Stimulated activated naive CD8-positive, alpha-beta T cell treated with anti-CD3 and anti-CD28 coated beads, Interleukin-15, amount 100 ng/mL, for 72 hours (primary cell): ENCODE results near the gene PHC3.
"Not testable (repeated sequence)": the region's sequence is repeated elsewhere in the genome, so short reads cannot be mapped to it uniquely, and the experiment has no call there.

Source experiments
- ATAC-seq: fragments of 150-1000 bp; cut with Tn5 transposase; 2 replicates; pipeline ENCODE4 v1.10.0; 2021; ENCODE audit warnings: mild to moderate bottlenecking, moderate library complexity
- DNase-seq, 2 donors: peaks; one replicate each; pipeline ENCODE4 v3.0.0; 2021 to 2022
- H3K27ac Mint-ChIP-seq, 2 donors: one replicate each; pipeline ENCODE4 v1.8.0; 2022; ENCODE audit warnings: mild to moderate bottlenecking in 2 of 2, mixed read lengths in 2 of 2, moderate library complexity in 2 of 2
- H3K27me3 Mint-ChIP-seq: one replicate; pipeline ENCODE4 v1.8.0; 2022; ENCODE audit warnings: mixed read lengths
- H3K4me1 Mint-ChIP-seq: one replicate; pipeline ENCODE4 v1.8.0; 2022; ENCODE audit warnings: mild to moderate bottlenecking, mixed read lengths
- H3K4me3 Mint-ChIP-seq, 2 donors: one replicate each; pipeline ENCODE4 v1.8.0; 2022; ENCODE audit warnings: mild to moderate bottlenecking in 2 of 2, mixed read lengths in 2 of 2, moderate library complexity in 1 of 2
- H3K9me3 Mint-ChIP-seq, 2 donors: one replicate each; pipeline ENCODE4 v1.8.0; 2022; ENCODE audit warnings: mixed read lengths in 2 of 2

The PHC3 gene

GRCh38 chr3:170203457-170203856, 21.9 kb upstream of the PHC3 start:
- Mint-ChIP-seq H3K9me3 (no peaks in the 10 kb centered on the region), H3K4me3 (no peak overlapping the region), H3K27me3 (peaks cover 16% of the 10 kb centered on the region), H3K27ac (no peak overlapping the region), H3K4me1 (peaks cover 6% of the 10 kb centered on the region)
- DNase-seq (no peak), ATAC-seq (peak; percentile 43)

DNA sequence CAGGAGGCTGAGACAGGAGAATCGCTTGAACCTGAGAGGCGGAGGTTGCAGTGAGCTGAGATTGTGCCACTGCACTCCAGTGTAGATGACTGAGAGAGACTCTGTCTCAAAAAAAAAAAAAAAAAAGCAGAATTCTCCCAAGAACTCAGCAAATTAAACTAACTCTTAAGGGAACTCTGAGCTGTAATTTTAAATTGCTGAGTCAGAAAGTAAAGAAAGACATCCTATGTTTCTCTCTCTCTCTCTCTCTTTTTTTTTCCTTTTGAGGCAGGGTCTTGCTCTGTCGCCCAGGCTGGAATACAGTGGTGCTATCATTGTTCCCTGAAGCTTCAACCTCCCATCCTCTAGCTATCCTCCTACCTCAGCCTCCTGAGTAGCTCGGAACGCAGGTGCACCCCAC, 20.0 kb upstream of the PHC3 start:
- no peak overlapping the region for H3K27ac Mint-ChIP-seq
- peaks cover 6% of the 10 kb centered on the region for H3K4me1 Mint-ChIP-seq
- H3K4me3 Mint-ChIP-seq: no peak overlapping the region
- no peak for ATAC-seq
- H3K9me3 Mint-ChIP-seq: no peaks in the 10 kb centered on the region
- peaks cover 14% of the 10 kb centered on the region for H3K27me3 Mint-ChIP-seq
- no peak for DNase-seq

DNA sequence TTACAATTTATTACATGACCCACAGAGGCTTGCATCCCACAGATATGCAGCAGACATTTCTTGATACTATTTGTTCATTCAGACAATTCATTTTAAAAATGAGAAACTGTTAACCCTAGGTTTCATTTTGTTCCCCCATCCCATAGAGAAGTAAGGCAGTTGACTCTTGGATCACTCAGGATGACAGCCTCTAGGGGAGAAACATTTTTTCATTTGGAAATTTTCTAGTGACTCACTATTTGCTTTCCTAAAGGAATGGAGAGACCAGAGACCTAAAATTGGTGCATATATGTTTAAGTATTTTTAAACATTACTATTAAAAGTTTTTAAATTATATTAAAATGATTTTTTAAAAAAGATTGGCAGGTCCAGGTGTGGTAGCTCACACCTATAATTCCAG, 19.5 kb upstream of the PHC3 start:
- peaks cover 6% of the 10 kb centered on the region for H3K4me1 Mint-ChIP-seq
- no peaks in the 10 kb centered on the region for H3K9me3 Mint-ChIP-seq
- DNase-seq (no peak), ATAC-seq (no peak)
- peaks cover 9% of the 10 kb centered on the region for H3K27me3 Mint-ChIP-seq
- no peak overlapping the region for H3K27ac Mint-ChIP-seq
- no peak overlapping the region for H3K4me3 Mint-ChIP-seq

DNA sequence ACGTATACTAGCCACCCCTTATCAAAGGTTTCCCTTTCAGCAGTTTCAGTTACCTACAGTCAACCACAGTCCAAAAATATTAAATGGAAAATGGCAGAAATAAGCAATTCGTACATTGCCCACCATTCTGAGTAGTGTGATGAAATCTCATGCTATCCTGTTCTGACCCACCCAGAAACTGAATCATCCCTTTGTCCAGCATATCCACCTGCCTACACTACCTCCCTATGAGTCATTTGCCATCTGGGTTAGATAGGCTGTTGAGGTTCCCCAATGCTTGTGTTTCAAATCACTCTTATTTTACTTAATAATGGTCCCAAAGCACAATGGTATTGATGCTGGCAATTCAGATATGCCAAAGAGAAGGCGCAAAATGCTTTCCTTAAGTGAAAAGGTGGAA, 15.3 kb upstream of the PHC3 start:
- DNase-seq (no peak), ATAC-seq (peak; percentile 61)
- H3K27ac Mint-ChIP-seq: no peak overlapping the region
- peaks cover 8% of the 10 kb centered on the region for H3K27me3 Mint-ChIP-seq
- H3K4me1 Mint-ChIP-seq: peaks cover 6% of the 10 kb centered on the region
- no peak overlapping the region for H3K4me3 Mint-ChIP-seq
- H3K9me3 Mint-ChIP-seq: no peaks in the 10 kb centered on the region

GRCh38 chr3:170195759-170196158, 14.2 kb upstream of the PHC3 start:
- H3K4me1 Mint-ChIP-seq, ATAC-seq, H3K9me3 Mint-ChIP-seq, DNase-seq, H3K27ac Mint-ChIP-seq, H3K27me3 Mint-ChIP-seq, H3K4me3 Mint-ChIP-seq: not testable (repeated sequence)

DNA sequence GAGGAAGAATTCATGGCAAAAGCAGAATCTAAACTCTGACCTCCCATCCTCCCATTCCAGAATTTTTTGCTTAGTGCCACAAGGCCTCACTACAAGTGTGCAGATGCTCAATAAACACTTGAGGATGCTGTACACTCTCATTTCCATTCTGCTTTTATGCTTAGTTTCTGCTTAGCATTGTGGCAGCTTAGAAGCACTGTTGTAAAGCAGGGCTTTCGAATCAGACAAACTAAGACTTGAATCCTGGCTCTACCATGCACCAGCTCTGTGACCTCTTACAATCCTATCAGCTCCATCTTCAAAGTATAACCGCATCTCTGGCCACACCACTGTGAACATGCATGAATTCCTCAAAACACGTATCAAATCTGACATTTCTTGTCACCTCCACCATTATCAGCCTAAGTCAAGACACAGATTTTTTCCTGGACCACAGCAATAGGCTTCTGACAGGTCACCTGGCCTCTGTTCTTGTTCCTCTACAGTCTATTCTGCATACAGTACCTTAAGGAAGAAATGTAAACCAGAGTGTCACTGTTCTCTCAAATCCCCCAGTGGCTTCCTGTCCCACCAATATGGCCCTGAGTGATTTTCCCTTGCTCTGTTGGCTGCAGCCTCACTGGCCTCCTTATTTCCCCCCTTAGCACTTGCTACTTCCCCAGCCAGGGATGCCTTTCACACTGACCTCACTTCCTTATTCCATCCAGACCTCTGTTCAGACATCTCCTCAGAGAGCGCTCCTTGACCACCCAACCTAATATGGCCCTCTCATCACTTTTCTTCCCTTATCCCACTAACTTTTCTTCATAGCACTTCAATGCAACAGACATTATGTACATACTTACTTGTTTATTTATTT, 8.1 kb upstream of the PHC3 start:
- H3K27me3 Mint-ChIP-seq: peaks cover 7% of the 10 kb centered on the region
- peak; percentile 52 for ATAC-seq
- no peak overlapping the region for H3K4me3 Mint-ChIP-seq
- H3K4me1 Mint-ChIP-seq: peaks cover 13% of the 10 kb centered on the region
- DNase-seq: no peak
- H3K9me3 Mint-ChIP-seq: no peaks in the 10 kb centered on the region
- no peak overlapping the region for H3K27ac Mint-ChIP-seq

GRCh38 chr3:170180079-170180907, 1.2 kb downstream of the PHC3 start:
- Mint-ChIP-seq H3K27me3 (no peaks in the 10 kb centered on the region), H3K4me3 (peak overlapping the region; percentile 97 to 98), H3K4me1 (peaks cover 25% of the 10 kb centered on the region), H3K27ac (peak overlapping the region; percentile 100), H3K9me3 (no peaks in the 10 kb centered on the region)
- ATAC-seq (peak; percentile 54), DNase-seq (no peak)

DNA sequence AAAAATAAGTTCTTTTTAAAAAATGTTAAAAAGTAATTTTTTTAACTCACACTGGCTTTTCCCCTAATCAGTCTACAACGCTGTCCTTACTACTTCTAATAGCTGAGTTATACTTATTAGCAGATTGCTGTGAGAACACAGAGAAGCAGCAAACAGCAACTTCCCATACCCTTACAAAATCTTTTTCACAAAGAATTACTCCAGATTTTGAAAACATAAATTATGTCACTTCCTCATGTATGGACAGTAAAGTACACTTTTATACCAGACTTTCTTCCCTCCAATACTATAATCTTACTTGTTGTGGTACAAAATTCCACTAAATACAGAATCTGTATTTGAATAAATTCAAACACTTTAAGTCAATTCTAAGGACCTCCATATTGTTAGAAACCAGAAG, 2.1 kb downstream of the PHC3 start:
- H3K4me3 Mint-ChIP-seq: peak overlapping the region; percentile 97 to 98
- DNase-seq (no peak), ATAC-seq (no peak)
- H3K4me1 Mint-ChIP-seq: peaks cover 28% of the 10 kb centered on the region
- H3K27ac Mint-ChIP-seq: peak overlapping the region; percentile 54 to 83
- H3K9me3 Mint-ChIP-seq: no peaks in the 10 kb centered on the region
- H3K27me3 Mint-ChIP-seq: no peaks in the 10 kb centered on the region

GRCh38 chr3:170178651-170179050, 2.9 kb downstream of the PHC3 start:
- H3K4me3 Mint-ChIP-seq: peak overlapping the region; percentile 67 to 73
- H3K9me3 Mint-ChIP-seq: no peaks in the 10 kb centered on the region
- peak; percentile 39 to 70 for DNase-seq
- H3K27ac Mint-ChIP-seq: peak overlapping the region in 1 of 2 donors; percentile 48
- ATAC-seq: peak; percentile 77
- no peaks in the 10 kb centered on the region for H3K27me3 Mint-ChIP-seq
- peaks cover 28% of the 10 kb centered on the region for H3K4me1 Mint-ChIP-seq

GRCh38 chr3:170171563-170171962, 10.0 kb downstream of the PHC3 start:
- H3K4me1 Mint-ChIP-seq: peaks cover 42% of the 10 kb centered on the region
- ATAC-seq (peak; percentile 69), DNase-seq (no peak)
- H3K27ac Mint-ChIP-seq: peak overlapping the region in 1 of 2 donors; percentile 55
- H3K4me3 Mint-ChIP-seq: peak overlapping the region; percentile 18 to 29
- H3K9me3 Mint-ChIP-seq: no peaks in the 10 kb centered on the region
- H3K27me3 Mint-ChIP-seq: no peaks in the 10 kb centered on the region

DNA sequence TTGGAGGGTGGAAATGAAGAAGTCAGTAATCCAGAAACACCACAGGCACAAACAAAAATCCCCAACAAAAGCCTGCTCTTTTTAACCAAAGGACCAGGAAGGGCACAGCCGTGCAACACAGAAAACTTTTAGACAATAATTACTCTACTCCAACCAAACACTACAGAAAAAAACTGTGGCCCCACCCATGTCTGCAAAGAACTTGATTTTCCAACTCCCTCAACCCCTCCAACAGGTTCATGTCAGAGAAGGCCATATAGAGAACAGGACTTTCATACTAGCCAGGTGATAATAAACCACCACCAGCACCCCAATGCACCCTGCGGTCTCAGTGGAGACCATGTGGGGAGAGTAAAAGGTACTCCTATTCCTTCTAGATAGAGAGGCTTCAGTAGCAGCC, 16.8 kb downstream of the PHC3 start:
- Mint-ChIP-seq H3K27me3 (no peaks in the 10 kb centered on the region), H3K4me1 (peaks cover 63% of the 10 kb centered on the region), H3K9me3 (peaks cover 8 to 9% of the 10 kb centered on the region in 2 donors), H3K4me3 (no peak overlapping the region), H3K27ac (peak overlapping the region in 1 of 2 donors; percentile 83)
- ATAC-seq: no peak
- DNase-seq: no peak

GRCh38 chr3:170163956-170164645, 17.4 kb downstream of the PHC3 start:
- DNase-seq: no peak
- Mint-ChIP-seq H3K27ac (peak overlapping the region; percentile 28 to 85), H3K4me1 (peaks cover 66% of the 10 kb centered on the region), H3K9me3 (peaks cover 8 to 9% of the 10 kb centered on the region in 2 donors), H3K4me3 (no peak overlapping the region), H3K27me3 (no peaks in the 10 kb centered on the region)
- no peak for ATAC-seq

DNA sequence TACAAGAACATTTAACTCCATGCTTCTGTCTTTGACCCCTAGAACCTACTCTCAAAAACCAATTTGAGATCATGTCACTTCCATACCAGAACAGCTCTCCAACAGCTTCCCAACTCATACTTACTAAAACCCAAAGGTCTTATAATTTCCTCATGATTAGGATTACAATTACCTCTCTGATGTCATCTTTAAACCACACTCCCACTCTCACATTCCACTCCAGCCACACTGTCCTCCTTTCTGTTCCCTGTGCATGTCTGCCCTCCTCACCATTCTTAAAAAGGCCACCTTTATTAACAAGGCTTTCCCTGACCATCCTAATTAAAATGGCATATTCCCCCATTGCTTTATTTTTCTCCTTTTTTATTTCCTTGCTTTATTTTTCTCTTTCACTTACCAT, 18.9 kb downstream of the PHC3 start:
- Mint-ChIP-seq H3K27me3 (no peaks in the 10 kb centered on the region), H3K4me3 (no peak overlapping the region), H3K9me3 (peaks cover 8 to 9% of the 10 kb centered on the region in 2 donors), H3K27ac (peak overlapping the region in 1 of 2 donors; percentile 2), H3K4me1 (peaks cover 58% of the 10 kb centered on the region)
- DNase-seq (no peak), ATAC-seq (no peak)

DNA sequence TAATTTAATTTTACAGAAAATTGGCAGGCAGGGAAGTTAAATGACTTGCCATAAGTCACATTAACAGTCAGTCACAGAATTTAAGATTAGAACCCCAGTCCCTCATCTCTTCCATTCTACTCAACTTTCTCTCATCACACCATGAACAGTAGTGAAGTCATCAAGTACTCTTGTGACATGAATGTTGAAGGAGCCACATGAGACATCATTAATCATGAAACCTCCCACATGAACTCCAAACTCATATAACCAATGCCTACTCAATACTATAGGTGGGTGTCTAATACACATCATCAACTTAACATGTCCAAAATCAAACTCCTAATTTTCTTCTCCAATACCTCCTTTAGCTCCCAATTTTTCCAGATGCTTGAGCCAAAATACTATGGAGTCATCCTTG, 19.5 kb downstream of the PHC3 start:
- DNase-seq: no peak
- ATAC-seq: peak; percentile 48
- Mint-ChIP-seq H3K9me3 (peaks cover 8 to 9% of the 10 kb centered on the region in 2 donors), H3K27me3 (no peaks in the 10 kb centered on the region), H3K4me1 (peaks cover 58% of the 10 kb centered on the region), H3K4me3 (no peak overlapping the region), H3K27ac (peak overlapping the region in 1 of 2 donors; percentile 2)

- ATAC-seq (no peak), DNase-seq (no peak)
- Mint-ChIP-seq H3K4me3 (no peak overlapping the region), H3K27me3 (no peaks in the 10 kb centered on the region), H3K9me3 (peaks cover 8 to 9% of the 10 kb centered on the region in 2 donors), H3K4me1 (peaks cover 59% of the 10 kb centered on the region), H3K27ac (no peak overlapping the region)
Measured at GRCh38 chr3:170159933-170160332, 21.6 kb downstream of the PHC3 start.
